ENCODE measurements around the gene STAC2. TPM values are rescaled to one million over a fixed set of nuclear protein-coding genes. Genes with fewer than 3 reads are reported as not detected.

Gene STAC2
- polyA plus RNA-seq, 3 donors, result not detected

DNA sequence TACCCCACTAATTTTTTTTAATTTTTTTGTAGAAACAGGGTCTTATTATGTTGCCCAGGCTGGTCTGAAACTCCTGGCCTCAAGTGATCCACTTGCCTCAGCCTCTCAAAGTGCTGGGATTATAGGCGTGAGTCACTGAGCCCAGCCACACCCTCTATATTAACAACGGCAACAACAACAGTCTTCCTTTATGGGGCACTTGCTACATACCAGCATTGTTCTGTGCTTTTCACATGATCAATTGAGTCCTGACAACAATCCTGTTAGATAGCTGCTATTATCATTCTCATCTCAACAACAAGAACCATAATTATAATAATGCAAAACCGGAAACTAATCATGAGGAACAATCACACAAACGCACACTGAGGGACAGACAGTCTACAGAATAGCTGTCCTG is 47.2 kb downstream of the STAC2 start:
- TF ChIP-seq CTCF (IDR thresholded peaks at IDR 0.05), result no peak
- H3K27me3 Mint-ChIP-seq (ENCODE audit: low read depth in 3 of 3), result peaks cover 3 to 8% (median 4%) of the 10 kb centered on the region in 3 donors
- peaks cover 10 to 15% of the 10 kb centered on the region in 2 donors for H3K4me1 ChIP-seq (ENCODE audit: control insufficient read depth in 1 of 2, insufficient read depth in 2 of 2, low read length in 2 of 2)
- H3K27ac Mint-ChIP-seq, result no peak overlapping the region
- no peak for DNase-seq
- H3K4me2 ChIP-seq (replicated peaks; ENCODE audit: extremely low read depth, low read length, poor library complexity, severe bottlenecking), result no peak overlapping the region
- H3K9me3 ChIP-seq (replicated peaks in 1 of 2; ENCODE audit: control insufficient read depth in 1 of 2, insufficient read depth in 1 of 2, low read length in 2 of 2), result no peaks in the 10 kb centered on the region
- H3K27me3 ChIP-seq (ENCODE audit: control insufficient read depth in 2 of 2, insufficient read depth in 2 of 2, low read length in 2 of 2), result no peaks in the 10 kb centered on the region
- peaks cover 0 to 10% (median 3%) of the 10 kb centered on the region in 7 donors for H3K9me3 Mint-ChIP-seq
- H3K79me2 ChIP-seq (ENCODE audit: insufficient read depth, low read length), result no peaks in the 10 kb centered on the region
- peaks cover 41 to 50% of the 10 kb centered on the region in 2 donors for H3K36me3 Mint-ChIP-seq
- no peak overlapping the region for H3K4me3 Mint-ChIP-seq
- peaks cover 25 to 32% of the 10 kb centered on the region in 2 donors for H3K36me3 ChIP-seq (replicated peaks in 1 of 2; ENCODE audit: control insufficient read depth in 1 of 2, insufficient read depth in 2 of 2, low read length in 2 of 2)
- H3K4me1 Mint-ChIP-seq, result peaks cover 31% of the 10 kb centered on the region
- intact Hi-C loops (cut with micrococcal nuclease), result no loop called here
- no peak overlapping the region for H2AFZ ChIP-seq (ENCODE audit: insufficient read depth, low read depth, low read length, poor library complexity, severe bottlenecking)
- no peaks in the 10 kb centered on the region for H4K20me1 ChIP-seq (ENCODE audit: insufficient read depth, low read length)
- H3K9ac ChIP-seq (ENCODE audit: insufficient read depth, low read length, poor library complexity, severe bottlenecking), result no peak overlapping the region
- 44% methylated on average over 1 of the region's 4 CpGs for WGBS (ENCODE audit: insufficient coverage)
- H3K4me3 ChIP-seq (replicated peaks in 1 of 3; ENCODE audit: low read depth in 2 of 3, low read length in 3 of 3), result no peak overlapping the region
- H3K27ac ChIP-seq (ENCODE audit: low read depth in 1 of 2, low read length in 2 of 2), result no peak overlapping the region

- Mint-ChIP-seq H3K9me3 (peaks cover 0 to 6% (median 2%) of the 10 kb centered on the region in 7 donors), H3K4me1 (peaks cover 27% of the 10 kb centered on the region), H3K36me3 (peaks cover 33 to 41% of the 10 kb centered on the region in 2 donors), H3K27me3 (ENCODE audit: low read depth in 3 of 3) (peaks cover 3 to 8% (median 7%) of the 10 kb centered on the region in 3 donors), H3K4me3 (no peak overlapping the region), H3K27ac (no peak overlapping the region)
- Histone ChIP-seq H2AFZ (ENCODE audit: insufficient read depth, low read depth, low read length, poor library complexity, severe bottlenecking) (no peak overlapping the region), H3K4me3 (replicated peaks in 1 of 3; ENCODE audit: low read depth in 2 of 3, low read length in 3 of 3) (no peak overlapping the region), H4K20me1 (ENCODE audit: insufficient read depth, low read length) (no peaks in the 10 kb centered on the region), H3K9ac (ENCODE audit: insufficient read depth, low read length, poor library complexity, severe bottlenecking) (no peak overlapping the region), H3K36me3 (replicated peaks in 1 of 2; ENCODE audit: control insufficient read depth in 1 of 2, insufficient read depth in 2 of 2, low read length in 2 of 2) (peaks cover 16 to 22% of the 10 kb centered on the region in 2 donors), H3K27me3 (ENCODE audit: control insufficient read depth in 2 of 2, insufficient read depth in 2 of 2, low read length in 2 of 2) (no peaks in the 10 kb centered on the region), H3K4me1 (ENCODE audit: control insufficient read depth in 1 of 2, insufficient read depth in 2 of 2, low read length in 2 of 2) (peaks cover 10 to 15% of the 10 kb centered on the region in 2 donors), H3K79me2 (ENCODE audit: insufficient read depth, low read length) (no peaks in the 10 kb centered on the region), H3K4me2 (replicated peaks; ENCODE audit: extremely low read depth, low read length, poor library complexity, severe bottlenecking) (no peak overlapping the region), H3K27ac (ENCODE audit: low read depth in 1 of 2, low read length in 2 of 2) (no peak overlapping the region), H3K9me3 (replicated peaks in 1 of 2; ENCODE audit: control insufficient read depth in 1 of 2, insufficient read depth in 1 of 2, low read length in 2 of 2) (no peaks in the 10 kb centered on the region)
- over 99% methylated on average over 10 of the region's 12 CpGs for WGBS (ENCODE audit: insufficient coverage)
- no peak for DNase-seq
- TF ChIP-seq CTCF (IDR thresholded peaks at IDR 0.05), result no peak
- intact Hi-C loops (cut with micrococcal nuclease), result no loop called here
Measured at GRCh38 chr17:39177256-39177655, 48.5 kb downstream of the STAC2 start.

Data from CD14-positive monocyte (primary cell).